AG20443 (cell line): ENCODE results near the gene ZFHX3.

Experiments
- DNase-seq: peaks from one replicate; pipeline ENCODE4 v3.0.0; 2012; ENCODE audit warnings: low spot score, mixed read lengths

ZFHX3 gene

DNA sequence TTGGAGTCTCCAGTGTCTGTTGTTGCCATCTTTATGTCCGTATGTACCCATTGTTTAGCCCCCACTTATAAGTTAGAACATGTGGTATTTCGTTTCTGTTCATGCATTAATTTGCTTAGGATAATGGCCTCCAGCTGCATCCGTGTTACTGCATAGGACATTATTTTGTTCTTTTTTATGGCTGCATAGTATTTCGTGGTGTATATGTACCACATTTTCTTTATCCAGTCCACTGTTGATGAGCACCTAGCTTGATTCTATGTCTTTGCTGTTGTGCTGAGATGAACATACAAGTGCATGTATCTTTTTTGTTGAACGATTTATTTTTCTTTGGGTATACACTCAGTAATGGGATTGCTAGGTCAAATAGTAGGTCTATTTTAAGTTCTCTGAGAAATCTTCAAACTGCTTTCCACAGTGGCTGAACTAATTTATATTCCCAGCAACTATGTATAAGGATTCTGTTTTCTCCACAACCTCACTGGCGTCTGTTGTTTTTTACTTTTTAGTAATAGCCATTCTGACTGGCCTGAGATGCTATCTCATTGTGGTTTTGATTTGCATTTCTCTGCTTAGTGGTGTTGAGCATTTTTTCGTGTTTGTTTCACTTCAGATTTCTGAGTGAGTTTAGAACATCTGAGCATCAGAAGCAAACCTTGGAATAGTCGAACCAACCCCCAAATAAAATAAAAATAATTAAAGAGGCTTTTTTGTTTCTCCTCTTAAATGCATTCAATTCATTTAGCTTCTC, 304.7 kb downstream of the ZFHX3 start:
- DNase-seq = no peak

DNA sequence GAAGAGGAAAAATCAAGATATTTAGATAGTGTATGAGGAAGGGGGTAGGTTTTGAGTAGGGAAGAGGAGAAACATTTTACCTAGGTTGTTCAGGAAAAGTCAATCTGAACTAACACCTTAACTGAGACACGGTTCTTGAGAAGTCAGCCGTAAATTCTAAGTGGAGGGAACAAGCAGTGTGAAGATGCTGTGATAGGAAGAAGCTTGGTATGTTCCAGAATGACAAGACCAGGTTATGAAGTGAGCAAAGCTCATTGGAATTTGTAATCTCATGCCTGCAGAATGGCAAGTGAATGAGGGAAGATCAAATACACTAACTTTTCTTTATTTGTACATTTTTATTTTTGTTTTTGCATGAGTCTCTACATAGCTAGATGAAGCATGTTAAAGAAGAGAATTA, 307.6 kb downstream of the ZFHX3 start:
- DNase-seq = no peak

DNA sequence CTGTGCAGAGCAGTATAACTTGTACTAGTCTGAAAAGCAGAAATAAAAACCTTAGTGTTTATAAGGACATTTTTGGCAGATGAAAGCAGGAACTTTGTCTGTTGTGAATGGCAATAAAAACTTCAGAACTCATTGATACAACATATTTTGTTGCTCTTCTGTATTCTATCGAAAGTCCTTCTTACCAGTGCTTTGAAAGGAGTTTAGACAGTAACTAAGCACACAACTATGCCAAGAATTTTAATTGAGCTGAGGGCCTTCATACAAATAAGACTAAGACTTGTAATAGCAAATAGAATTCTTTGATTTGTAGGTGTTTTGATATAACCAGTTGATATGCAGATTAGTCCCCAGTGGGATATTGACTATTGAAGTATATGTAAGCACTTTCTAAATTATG, 308.4 kb downstream of the ZFHX3 start:
- no peak for DNase-seq

DNA sequence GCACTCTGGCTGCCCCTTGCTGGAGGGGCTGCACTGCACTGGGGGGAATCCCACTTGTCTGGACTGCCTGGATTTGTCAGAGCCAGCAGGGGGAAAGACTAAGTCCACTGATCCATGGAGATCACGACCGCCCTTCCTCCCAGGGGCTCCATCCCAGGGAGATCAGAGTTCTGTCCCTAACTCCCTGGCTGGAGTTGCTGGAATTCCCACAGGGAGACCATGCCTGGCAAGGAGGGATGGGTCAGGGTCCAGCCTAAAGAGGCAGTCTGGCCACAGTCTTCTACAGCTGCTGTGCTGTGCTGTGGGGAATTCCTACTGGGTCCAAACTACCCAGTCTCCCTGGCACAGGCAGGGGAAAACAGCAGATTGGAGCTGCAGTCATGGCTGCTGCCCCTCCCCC, 311.9 kb downstream of the ZFHX3 start:
- DNase-seq = no peak
